ENCODE measurements around the gene GFM2.
"Not testable (repeated sequence)": the region's sequence is repeated elsewhere in the genome, so short reads cannot be mapped to it uniquely, and the experiment has no call there.

The GFM2 gene

GRCh38 chr5:74765929-74766328, 988 bp downstream of the GFM2 start:
- Histone ChIP-seq H3K36me3 (ENCODE audit: control insufficient read depth, insufficient read depth, low read length) (peaks cover 2% of the 10 kb centered on the region), H3K4me3 (replicated peaks; ENCODE audit: low read depth, low read length) (peak overlapping the region; percentile 91), H3K27me3 (replicated peaks; ENCODE audit: control insufficient read depth, insufficient read depth, low read length) (no peaks in the 10 kb centered on the region)
- no peak for DNase-seq (ENCODE audit: extremely low read depth, insufficient read length)
- TF ChIP-seq CTCF (IDR thresholded peaks at IDR 0.05; ENCODE audit: insufficient read depth, low read length, poor library complexity, severe bottlenecking), result no peak

- no peak overlapping the region for H3K4me3 ChIP-seq (replicated peaks; ENCODE audit: low read depth, low read length)
- DNase-seq (ENCODE audit: extremely low read depth, insufficient read length), result no peak
- no peak for TF ChIP-seq CTCF (IDR thresholded peaks at IDR 0.05; ENCODE audit: insufficient read depth, low read length, poor library complexity, severe bottlenecking)
- H3K27me3 ChIP-seq (replicated peaks; ENCODE audit: control insufficient read depth, insufficient read depth, low read length), result no peaks in the 10 kb centered on the region
- H3K36me3 ChIP-seq (ENCODE audit: control insufficient read depth, insufficient read depth, low read length), result peaks cover 2% of the 10 kb centered on the region
Measured at GRCh38 chr5:74765201-74765600, 1.7 kb downstream of the GFM2 start.

- H3K4me3 ChIP-seq (replicated peaks; ENCODE audit: low read depth, low read length), result no peak overlapping the region
- TF ChIP-seq CTCF (IDR thresholded peaks at IDR 0.05; ENCODE audit: insufficient read depth, low read length, poor library complexity, severe bottlenecking), result no peak
- peaks cover 2% of the 10 kb centered on the region for H3K36me3 ChIP-seq (ENCODE audit: control insufficient read depth, insufficient read depth, low read length)
- H3K27me3 ChIP-seq (replicated peaks; ENCODE audit: control insufficient read depth, insufficient read depth, low read length), result no peaks in the 10 kb centered on the region
- no peak for DNase-seq (ENCODE audit: extremely low read depth, insufficient read length)
Measured at GRCh38 chr5:74763504-74763903, 3.4 kb downstream of the GFM2 start.

GRCh38 chr5:74762599-74762998, 4.3 kb downstream of the GFM2 start:
- DNase-seq (ENCODE audit: extremely low read depth, insufficient read length), result no peak
- Histone ChIP-seq H3K4me3 (replicated peaks; ENCODE audit: low read depth, low read length) (no peak overlapping the region), H3K27me3 (replicated peaks; ENCODE audit: control insufficient read depth, insufficient read depth, low read length) (no peaks in the 10 kb centered on the region), H3K36me3 (ENCODE audit: control insufficient read depth, insufficient read depth, low read length) (peaks cover 5% of the 10 kb centered on the region)
- no peak for TF ChIP-seq CTCF (IDR thresholded peaks at IDR 0.05; ENCODE audit: insufficient read depth, low read length, poor library complexity, severe bottlenecking)

- no peak overlapping the region for H3K4me3 ChIP-seq (replicated peaks; ENCODE audit: low read depth, low read length)
- H3K27me3 ChIP-seq (replicated peaks; ENCODE audit: control insufficient read depth, insufficient read depth, low read length), result no peaks in the 10 kb centered on the region
- peaks cover 5% of the 10 kb centered on the region for H3K36me3 ChIP-seq (ENCODE audit: control insufficient read depth, insufficient read depth, low read length)
- no peak for TF ChIP-seq CTCF (IDR thresholded peaks at IDR 0.05; ENCODE audit: insufficient read depth, low read length, poor library complexity, severe bottlenecking)
- no peak for DNase-seq (ENCODE audit: extremely low read depth, insufficient read length)
Measured at GRCh38 chr5:74761241-74761640, 5.7 kb downstream of the GFM2 start.

GRCh38 chr5:74748742-74749141, 18.2 kb downstream of the GFM2 start:
- not testable (repeated sequence) for DNase-seq (ENCODE audit: extremely low read depth, insufficient read length); H3K4me3 ChIP-seq (replicated peaks; ENCODE audit: low read depth, low read length); H3K27me3 ChIP-seq (replicated peaks; ENCODE audit: control insufficient read depth, insufficient read depth, low read length); H3K36me3 ChIP-seq (ENCODE audit: control insufficient read depth, insufficient read depth, low read length)
